ENCODE data around the gene HS3ST3B1. TPM values are rescaled to one million over a fixed set of nuclear protein-coding genes. Genes with fewer than 3 reads are reported as not detected.

The HS3ST3B1 gene
- total RNA-seq, 1 donor from 2014 or later = 8.7 TPM

DNA sequence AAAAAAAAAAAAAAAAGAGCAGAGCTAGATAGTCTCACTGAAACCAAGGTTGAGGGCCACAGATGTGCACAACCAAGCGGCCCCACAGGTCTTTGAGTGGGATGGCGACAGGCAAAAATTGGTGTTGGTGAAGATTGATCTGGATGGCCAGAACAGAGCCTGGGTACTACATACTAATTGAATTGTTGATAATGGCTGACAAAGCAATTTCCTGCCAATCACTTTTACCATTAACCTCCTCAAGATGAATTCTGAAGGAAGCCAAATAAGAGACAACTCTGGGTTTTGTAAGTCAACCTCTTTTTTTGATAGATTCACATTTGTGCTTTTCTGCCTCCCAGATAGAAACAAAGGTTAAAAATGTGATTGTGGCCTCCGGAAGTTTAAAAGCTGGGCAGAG, 19.4 kb upstream of the HS3ST3B1 start:
- Histone ChIP-seq H2AFZ (ENCODE audit: low read depth, low read length) (no peak overlapping the region), H3K27me3 (ENCODE audit: insufficient read depth, low read length) (peaks cover 4% of the 10 kb centered on the region), H3K79me2 (ENCODE audit: insufficient read depth, low read length) (no peaks in the 10 kb centered on the region), H3K4me2 (ENCODE audit: low read length) (no peak overlapping the region), H3K36me3 (ENCODE audit: insufficient read depth, low read length) (no peaks in the 10 kb centered on the region), H3K9ac (ENCODE audit: low read length) (no peak overlapping the region), H3K4me3 (ENCODE audit: insufficient read depth, low read depth, low read length) (no peak overlapping the region), H3K9me3 (ENCODE audit: insufficient read depth, low read depth, low read length) (no peaks in the 10 kb centered on the region), H3K4me1 (ENCODE audit: insufficient read depth, low read length) (no peaks in the 10 kb centered on the region), H4K20me1 (ENCODE audit: insufficient read depth, low read length) (no peaks in the 10 kb centered on the region), H3K27ac (ENCODE audit: low read depth, low read length) (no peak overlapping the region)
- Mint-ChIP-seq H3K9me3 (ENCODE audit: unreplicated experiment) (no peaks in the 10 kb centered on the region), H3K27ac (ENCODE audit: unreplicated experiment) (no peak overlapping the region), H3K4me3 (ENCODE audit: unreplicated experiment) (no peak overlapping the region), H3K4me1 (ENCODE audit: low read depth, unreplicated experiment) (no peaks in the 10 kb centered on the region), H3K27me3 (ENCODE audit: low read depth, unreplicated experiment) (no peaks in the 10 kb centered on the region), H3K36me3 (ENCODE audit: low read depth, unreplicated experiment) (no peaks in the 10 kb centered on the region)
- no peak for TF ChIP-seq EZH2 (IDR thresholded peaks at IDR 0.05; ENCODE audit: insufficient read depth, low read length)
- FAIRE-seq = no peak
- no peak for DNase-seq (ENCODE audit: low read depth)

DNA sequence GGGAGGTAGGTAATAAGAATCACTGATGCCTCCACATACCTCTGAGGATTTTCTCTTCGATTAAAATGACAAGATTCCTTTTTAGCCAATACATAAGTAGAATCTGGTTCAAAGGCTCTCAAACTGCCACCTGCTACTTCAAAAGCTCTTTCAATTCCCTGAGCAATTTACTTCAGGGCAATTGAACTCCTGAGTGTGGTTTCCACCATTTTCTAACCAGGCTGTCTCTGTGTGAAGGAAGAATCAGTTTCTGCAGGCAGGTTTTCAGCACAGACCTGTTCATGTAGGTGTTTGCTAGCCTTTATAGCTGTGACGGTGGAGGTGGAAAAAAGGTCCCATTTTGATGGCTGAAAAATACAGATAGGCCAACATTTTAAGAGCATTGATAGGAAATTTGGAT, 18.2 kb upstream of the HS3ST3B1 start:
- DNase-seq (ENCODE audit: low read depth) = no peak
- H3K4me1 ChIP-seq (ENCODE audit: insufficient read depth, low read length) = no peaks in the 10 kb centered on the region
- H3K79me2 ChIP-seq (ENCODE audit: insufficient read depth, low read length) = no peaks in the 10 kb centered on the region
- H3K27ac ChIP-seq (ENCODE audit: low read depth, low read length) = no peak overlapping the region
- no peaks in the 10 kb centered on the region for H3K4me1 Mint-ChIP-seq (ENCODE audit: low read depth, unreplicated experiment)
- no peaks in the 10 kb centered on the region for H4K20me1 ChIP-seq (ENCODE audit: insufficient read depth, low read length)
- FAIRE-seq = no peak
- TF ChIP-seq, protein P1, sequence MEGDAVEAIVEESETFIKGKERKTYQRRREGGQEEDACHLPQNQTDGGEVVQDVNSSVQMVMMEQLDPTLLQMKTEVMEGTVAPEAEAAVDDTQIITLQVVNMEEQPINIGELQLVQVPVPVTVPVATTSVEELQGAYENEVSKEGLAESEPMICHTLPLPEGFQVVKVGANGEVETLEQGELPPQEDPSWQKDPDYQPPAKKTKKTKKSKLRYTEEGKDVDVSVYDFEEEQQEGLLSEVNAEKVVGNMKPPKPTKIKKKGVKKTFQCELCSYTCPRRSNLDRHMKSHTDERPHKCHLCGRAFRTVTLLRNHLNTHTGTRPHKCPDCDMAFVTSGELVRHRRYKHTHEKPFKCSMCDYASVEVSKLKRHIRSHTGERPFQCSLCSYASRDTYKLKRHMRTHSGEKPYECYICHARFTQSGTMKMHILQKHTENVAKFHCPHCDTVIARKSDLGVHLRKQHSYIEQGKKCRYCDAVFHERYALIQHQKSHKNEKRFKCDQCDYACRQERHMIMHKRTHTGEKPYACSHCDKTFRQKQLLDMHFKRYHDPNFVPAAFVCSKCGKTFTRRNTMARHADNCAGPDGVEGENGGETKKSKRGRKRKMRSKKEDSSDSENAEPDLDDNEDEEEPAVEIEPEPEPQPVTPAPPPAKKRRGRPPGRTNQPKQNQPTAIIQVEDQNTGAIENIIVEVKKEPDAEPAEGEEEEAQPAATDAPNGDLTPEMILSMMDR (IDR thresholded peaks at IDR 0.05; ENCODE audit: insufficient read depth, low read depth, low read length) = no peak
- TF ChIP-seq EZH2 (IDR thresholded peaks at IDR 0.05; ENCODE audit: insufficient read depth, low read length) = no peak
- H3K9ac ChIP-seq (ENCODE audit: low read length) = no peak overlapping the region
- H3K9me3 ChIP-seq (ENCODE audit: insufficient read depth, low read depth, low read length) = no peaks in the 10 kb centered on the region
- H3K4me2 ChIP-seq (ENCODE audit: low read length) = no peak overlapping the region
- no peak overlapping the region for H3K27ac Mint-ChIP-seq (ENCODE audit: unreplicated experiment)
- no peaks in the 10 kb centered on the region for H3K36me3 Mint-ChIP-seq (ENCODE audit: low read depth, unreplicated experiment)
- H3K27me3 Mint-ChIP-seq (ENCODE audit: low read depth, unreplicated experiment) = no peaks in the 10 kb centered on the region
- no peak overlapping the region for H3K4me3 Mint-ChIP-seq (ENCODE audit: unreplicated experiment)
- H3K4me3 ChIP-seq (ENCODE audit: insufficient read depth, low read depth, low read length) = no peak overlapping the region
- H3K9me3 Mint-ChIP-seq (ENCODE audit: unreplicated experiment) = no peaks in the 10 kb centered on the region
- H2AFZ ChIP-seq (ENCODE audit: low read depth, low read length) = no peak overlapping the region
- H3K36me3 ChIP-seq (ENCODE audit: insufficient read depth, low read length) = no peaks in the 10 kb centered on the region
- peaks cover 4% of the 10 kb centered on the region for H3K27me3 ChIP-seq (ENCODE audit: insufficient read depth, low read length)

DNA sequence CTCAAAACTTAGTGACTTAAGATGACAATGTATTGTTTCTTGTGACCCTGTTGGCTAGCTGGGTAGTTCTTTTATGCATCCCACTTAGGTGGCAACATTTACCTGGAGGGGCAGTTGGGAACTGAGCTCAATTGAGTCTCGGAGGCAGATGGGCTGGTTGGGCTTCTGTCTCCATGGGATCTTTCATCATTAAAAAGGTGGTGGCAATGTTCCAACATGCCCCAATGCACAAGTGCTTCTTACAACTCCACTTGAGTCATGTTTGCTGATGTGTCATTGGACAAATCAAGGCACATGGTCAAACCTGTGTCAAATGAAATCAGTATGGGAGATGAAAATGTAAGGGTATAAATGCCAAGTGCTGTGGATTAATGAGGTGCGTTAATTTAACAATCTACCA, 11.7 kb upstream of the HS3ST3B1 start:
- H3K4me2 ChIP-seq (ENCODE audit: low read length) = no peak overlapping the region
- H4K20me1 ChIP-seq (ENCODE audit: insufficient read depth, low read length) = no peaks in the 10 kb centered on the region
- H3K27ac ChIP-seq (ENCODE audit: low read depth, low read length) = no peak overlapping the region
- H2AFZ ChIP-seq (ENCODE audit: low read depth, low read length) = no peak overlapping the region
- Mint-ChIP-seq H3K27me3 (ENCODE audit: low read depth, unreplicated experiment) (peaks cover 3% of the 10 kb centered on the region), H3K36me3 (ENCODE audit: low read depth, unreplicated experiment) (no peaks in the 10 kb centered on the region), H3K4me1 (ENCODE audit: low read depth, unreplicated experiment) (no peaks in the 10 kb centered on the region), H3K9me3 (ENCODE audit: unreplicated experiment) (no peaks in the 10 kb centered on the region), H3K27ac (ENCODE audit: unreplicated experiment) (no peak overlapping the region), H3K4me3 (ENCODE audit: unreplicated experiment) (no peak overlapping the region)
- H3K4me3 ChIP-seq (ENCODE audit: insufficient read depth, low read depth, low read length) = no peak overlapping the region
- FAIRE-seq = no peak
- H3K27me3 ChIP-seq (ENCODE audit: insufficient read depth, low read length) = no peaks in the 10 kb centered on the region
- DNase-seq (ENCODE audit: low read depth) = no peak
- no peaks in the 10 kb centered on the region for H3K9me3 ChIP-seq (ENCODE audit: insufficient read depth, low read depth, low read length)
- TF ChIP-seq, protein P1 (IDR thresholded peaks at IDR 0.05; ENCODE audit: insufficient read depth, low read depth, low read length) = no peak
- no peak for TF ChIP-seq EZH2 (IDR thresholded peaks at IDR 0.05; ENCODE audit: insufficient read depth, low read length)
- no peaks in the 10 kb centered on the region for H3K36me3 ChIP-seq (ENCODE audit: insufficient read depth, low read length)
- H3K9ac ChIP-seq (ENCODE audit: low read length) = no peak overlapping the region
- no peaks in the 10 kb centered on the region for H3K4me1 ChIP-seq (ENCODE audit: insufficient read depth, low read length)
- H3K79me2 ChIP-seq (ENCODE audit: insufficient read depth, low read length) = no peaks in the 10 kb centered on the region

All from astrocyte (in vitro differentiated cells and primary cell).